ENCODE results near the gene PHETA1. TPM values are rescaled to one million over a fixed set of nuclear protein-coding genes. Genes with fewer than 3 reads are reported as not detected.

Gene PHETA1
- polyA plus RNA-seq, 3 donors = 3.4 to 15.3 (median 4.9) TPM

- Mint-ChIP-seq H3K36me3 (no peaks in the 10 kb centered on the region), H3K4me3 (peak overlapping the region in 1 of 2 donors; percentile 51), H3K9me3 (peaks cover 0 to 3% (median 0%) of the 10 kb centered on the region in 7 donors), H3K27me3 (ENCODE audit: low read depth in 3 of 3) (peaks cover 0 to 12% (median 8%) of the 10 kb centered on the region in 3 donors), H3K4me1 (peaks cover 60% of the 10 kb centered on the region), H3K27ac (peak overlapping the region in 4 of 7 donors; percentile 50 to 82 (median 66))
- Histone ChIP-seq H3K9ac (ENCODE audit: insufficient read depth, low read length, poor library complexity, severe bottlenecking) (no peak overlapping the region), H3K4me2 (replicated peaks; ENCODE audit: extremely low read depth, low read length, poor library complexity, severe bottlenecking) (peak overlapping the region; percentile 20), H3K27me3 (ENCODE audit: control insufficient read depth in 2 of 2, insufficient read depth in 2 of 2, low read length in 2 of 2) (no peaks in the 10 kb centered on the region), H4K20me1 (ENCODE audit: insufficient read depth, low read length) (no peaks in the 10 kb centered on the region), H3K4me1 (ENCODE audit: control insufficient read depth in 1 of 2, insufficient read depth in 2 of 2, low read length in 2 of 2) (peaks cover 67 to 73% of the 10 kb centered on the region in 2 donors), H3K36me3 (replicated peaks in 1 of 2; ENCODE audit: control insufficient read depth in 1 of 2, insufficient read depth in 2 of 2, low read length in 2 of 2) (no peaks in the 10 kb centered on the region), H3K27ac (ENCODE audit: low read depth in 1 of 2, low read length in 2 of 2) (peak overlapping the region in 1 of 2 donors; percentile 34), H2AFZ (ENCODE audit: insufficient read depth, low read depth, low read length, poor library complexity, severe bottlenecking) (peak overlapping the region; percentile 19), H3K4me3 (replicated peaks in 1 of 3; ENCODE audit: low read depth in 2 of 3, low read length in 3 of 3) (no peak overlapping the region), H3K79me2 (ENCODE audit: insufficient read depth, low read length) (no peaks in the 10 kb centered on the region), H3K9me3 (replicated peaks in 1 of 2; ENCODE audit: control insufficient read depth in 1 of 2, insufficient read depth in 1 of 2, low read length in 2 of 2) (no peaks in the 10 kb centered on the region)
- DNase-seq = peak in 1 of 3 donors; percentile 19
- 54% methylated on average over 4 of the region's 7 CpGs for WGBS (ENCODE audit: insufficient coverage)
- intact Hi-C loops (cut with micrococcal nuclease) = no loop called here
- no peak for TF ChIP-seq CTCF (IDR thresholded peaks at IDR 0.05)
These were observed 20.7 kb upstream of the PHETA1 start for GRCh38 chr12:111389635-111390034.

GRCh38 chr12:111387747-111388323, 18.9 kb upstream of the PHETA1 start:
- Histone ChIP-seq H3K4me2 (replicated peaks; ENCODE audit: extremely low read depth, low read length, poor library complexity, severe bottlenecking) (no peak overlapping the region), H3K79me2 (ENCODE audit: insufficient read depth, low read length) (no peaks in the 10 kb centered on the region), H3K27ac (ENCODE audit: low read depth in 1 of 2, low read length in 2 of 2) (no peak overlapping the region), H2AFZ (ENCODE audit: insufficient read depth, low read depth, low read length, poor library complexity, severe bottlenecking) (no peak overlapping the region), H3K9ac (ENCODE audit: insufficient read depth, low read length, poor library complexity, severe bottlenecking) (no peak overlapping the region), H3K9me3 (replicated peaks in 1 of 2; ENCODE audit: control insufficient read depth in 1 of 2, insufficient read depth in 1 of 2, low read length in 2 of 2) (no peaks in the 10 kb centered on the region), H3K36me3 (replicated peaks in 1 of 2; ENCODE audit: control insufficient read depth in 1 of 2, insufficient read depth in 2 of 2, low read length in 2 of 2) (no peaks in the 10 kb centered on the region), H3K27me3 (ENCODE audit: control insufficient read depth in 2 of 2, insufficient read depth in 2 of 2, low read length in 2 of 2) (no peaks in the 10 kb centered on the region), H3K4me3 (replicated peaks in 1 of 3; ENCODE audit: low read depth in 2 of 3, low read length in 3 of 3) (no peak overlapping the region), H3K4me1 (ENCODE audit: control insufficient read depth in 1 of 2, insufficient read depth in 2 of 2, low read length in 2 of 2) (peaks cover 50 to 55% of the 10 kb centered on the region in 2 donors), H4K20me1 (ENCODE audit: insufficient read depth, low read length) (no peaks in the 10 kb centered on the region)
- no peak for DNase-seq
- Mint-ChIP-seq H3K36me3 (no peaks in the 10 kb centered on the region), H3K4me1 (peaks cover 42% of the 10 kb centered on the region), H3K4me3 (peak overlapping the region; percentile 20 to 33), H3K27me3 (ENCODE audit: low read depth in 3 of 3) (peaks cover 0 to 17% (median 11%) of the 10 kb centered on the region in 3 donors), H3K27ac (peak overlapping the region in 2 of 7 donors; percentile 30 to 34), H3K9me3 (peaks cover 0 to 3% (median 0%) of the 10 kb centered on the region in 7 donors)
- WGBS (ENCODE audit: insufficient coverage) = 59% methylated on average over 7 of the region's 9 CpGs
- intact Hi-C loops (cut with micrococcal nuclease) = no loop called here
- no peak for TF ChIP-seq CTCF (IDR thresholded peaks at IDR 0.05)
